ENCODE results near the gene TSG101.

Gene TSG101, protein sequence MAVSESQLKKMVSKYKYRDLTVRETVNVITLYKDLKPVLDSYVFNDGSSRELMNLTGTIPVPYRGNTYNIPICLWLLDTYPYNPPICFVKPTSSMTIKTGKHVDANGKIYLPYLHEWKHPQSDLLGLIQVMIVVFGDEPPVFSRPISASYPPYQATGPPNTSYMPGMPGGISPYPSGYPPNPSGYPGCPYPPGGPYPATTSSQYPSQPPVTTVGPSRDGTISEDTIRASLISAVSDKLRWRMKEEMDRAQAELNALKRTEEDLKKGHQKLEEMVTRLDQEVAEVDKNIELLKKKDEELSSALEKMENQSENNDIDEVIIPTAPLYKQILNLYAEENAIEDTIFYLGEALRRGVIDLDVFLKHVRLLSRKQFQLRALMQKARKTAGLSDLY

DNA sequence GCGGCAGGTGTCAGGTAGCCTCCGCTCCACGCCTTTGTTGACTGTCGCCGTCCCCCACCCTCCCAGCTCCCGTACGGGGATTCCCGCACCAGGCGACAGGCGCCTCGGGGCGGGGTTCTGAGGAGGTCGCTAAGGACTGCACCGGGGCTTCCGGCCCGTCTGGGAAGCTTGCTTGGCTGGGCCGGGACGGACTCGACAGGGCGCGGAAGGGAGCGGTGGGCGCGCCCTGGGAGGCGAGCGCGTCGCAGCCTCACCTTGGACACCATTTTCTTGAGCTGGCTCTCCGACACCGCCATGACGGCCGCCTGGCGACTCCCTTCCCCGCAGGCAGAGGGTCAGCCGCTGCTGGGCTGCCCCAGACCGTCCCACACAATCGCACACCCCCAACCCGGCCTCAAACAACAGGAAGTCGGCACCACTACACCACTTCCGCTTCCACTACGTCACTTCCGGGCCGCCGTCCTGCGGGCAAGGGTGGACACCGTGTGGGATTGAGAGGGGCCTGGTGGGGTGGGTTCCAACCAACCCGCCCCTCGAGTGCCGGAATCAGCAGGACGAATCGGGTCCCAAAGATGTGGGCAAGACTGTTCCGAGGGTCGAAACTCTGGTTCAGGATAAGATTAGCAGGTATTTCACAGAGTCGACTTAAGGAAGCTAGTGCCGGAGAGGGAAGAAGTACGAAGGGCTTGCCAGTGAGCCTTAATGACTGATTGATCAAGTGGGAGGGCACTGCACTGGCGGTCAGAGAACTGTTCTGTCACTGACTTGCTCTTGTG, at the start of gene TSG101:
TSS of gene TSG101 (minus strand) at position 422 of the 776 bp plus-strand sequence. CDS start at position 296, 126 bp downstream.
- DNase-seq (ENCODE audit: low read depth, low spot score), result peak; percentile 80

DNA sequence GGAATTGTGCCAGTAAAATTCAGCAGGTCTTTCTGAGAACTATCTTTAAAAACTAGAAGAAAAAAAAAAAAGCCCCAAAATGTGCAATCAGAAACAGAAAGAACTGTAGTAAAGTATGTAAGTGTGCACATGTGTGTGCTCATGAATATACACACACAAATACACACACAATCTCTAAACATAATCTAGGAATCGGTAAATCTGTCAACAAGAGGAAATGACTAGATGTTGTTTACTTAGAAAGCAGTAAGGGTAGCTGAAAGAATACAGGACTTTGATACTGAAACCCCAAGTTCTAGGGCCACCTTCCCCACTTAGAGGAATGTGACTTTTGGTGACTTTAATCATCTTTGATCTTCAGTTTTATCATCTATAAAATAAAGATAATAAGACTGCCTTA, 48.6 kb upstream of the TSG101 start:
- no peak for DNase-seq (ENCODE audit: low read depth, low spot score)

DNA sequence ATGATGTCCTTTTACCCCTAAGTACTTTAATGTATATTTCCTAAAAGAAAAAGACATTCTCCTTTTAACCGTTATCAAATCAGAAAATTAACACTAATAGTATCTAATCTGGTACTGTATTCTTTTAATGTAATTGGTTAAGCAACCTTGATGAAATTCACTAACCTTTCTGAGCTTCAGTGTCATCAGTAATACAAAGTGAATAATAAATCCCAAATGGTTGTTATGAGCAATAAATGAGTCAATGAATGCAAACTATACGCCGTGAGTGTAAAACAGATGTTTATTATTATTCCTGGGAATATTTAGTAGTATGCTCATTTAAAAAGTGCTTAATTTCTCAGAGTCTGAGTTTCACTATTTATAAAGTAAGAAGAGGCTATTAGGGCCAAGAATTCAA, 40.3 kb upstream of the TSG101 start:
- DNase-seq (ENCODE audit: low read depth, low spot score), result no peak

DNA sequence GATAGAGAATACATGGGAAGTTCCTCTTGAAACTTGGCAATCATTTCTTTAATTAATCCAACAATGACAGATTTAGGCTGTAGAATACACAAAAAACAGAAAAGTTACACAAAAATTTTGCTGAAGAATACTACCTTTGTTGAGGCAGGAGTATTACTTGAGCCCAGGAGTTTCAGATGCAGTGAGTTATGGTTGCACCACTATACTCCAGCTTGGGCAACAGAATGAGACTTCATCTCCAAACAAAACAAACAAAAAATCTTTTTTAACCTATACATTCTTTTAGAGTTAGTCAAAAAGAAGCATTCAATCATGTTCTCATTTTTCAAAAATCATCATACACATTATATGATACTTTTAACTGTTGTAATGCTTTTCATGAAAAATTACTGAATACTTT, 39.7 kb upstream of the TSG101 start:
- no peak for DNase-seq (ENCODE audit: low read depth, low spot score)

DNA sequence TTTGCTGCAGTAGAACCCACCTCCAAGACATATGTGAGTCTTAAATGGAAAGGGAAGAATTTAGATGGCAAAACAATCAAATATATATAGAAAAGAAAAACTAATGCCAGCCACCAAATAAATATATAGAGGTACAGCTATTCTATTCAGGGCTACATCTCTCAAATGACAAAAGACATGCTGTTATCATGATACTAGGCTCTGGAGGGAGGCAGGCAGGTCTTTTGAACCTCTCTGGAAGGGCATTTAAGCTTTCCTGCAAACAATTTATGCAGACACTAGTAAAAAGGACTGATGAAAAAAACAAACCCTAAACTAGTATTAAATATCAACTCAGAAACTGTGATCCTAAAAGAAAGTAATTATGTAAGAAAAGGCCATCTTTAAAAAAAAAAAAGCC, 37.4 kb upstream of the TSG101 start:
- DNase-seq (ENCODE audit: low read depth, low spot score), result no peak

DNA sequence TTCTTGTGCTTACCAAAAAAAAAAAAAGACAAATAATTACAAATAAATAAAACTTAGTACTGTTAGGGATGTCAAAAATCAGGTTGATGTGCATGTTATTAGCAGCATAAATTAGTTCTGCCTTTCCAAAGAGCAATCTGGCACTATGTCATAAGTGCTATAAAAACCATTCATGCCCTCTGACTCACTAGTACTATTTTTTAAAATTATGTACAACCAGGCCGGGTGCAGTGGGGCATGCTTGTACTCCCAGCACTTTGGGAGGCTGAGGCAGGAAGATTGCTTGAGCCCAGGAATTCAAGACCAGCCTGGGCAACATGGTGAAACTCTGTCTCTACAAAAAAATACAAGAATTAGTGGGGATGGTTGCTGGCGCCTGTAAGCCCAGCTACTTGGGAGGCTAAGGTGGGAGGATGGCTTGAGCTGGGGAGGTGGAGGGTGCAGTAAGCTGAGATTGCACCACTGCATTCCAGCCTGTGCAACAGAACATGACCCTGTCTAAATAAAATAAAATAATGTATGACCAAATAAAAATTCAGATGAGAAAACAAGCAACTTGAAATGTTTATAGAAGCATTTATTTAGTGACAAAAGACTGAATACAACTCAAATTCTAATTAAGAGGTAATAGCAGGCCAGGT, 36.5 kb upstream of the TSG101 start:
- DNase-seq (ENCODE audit: low read depth, low spot score), result no peak

DNA sequence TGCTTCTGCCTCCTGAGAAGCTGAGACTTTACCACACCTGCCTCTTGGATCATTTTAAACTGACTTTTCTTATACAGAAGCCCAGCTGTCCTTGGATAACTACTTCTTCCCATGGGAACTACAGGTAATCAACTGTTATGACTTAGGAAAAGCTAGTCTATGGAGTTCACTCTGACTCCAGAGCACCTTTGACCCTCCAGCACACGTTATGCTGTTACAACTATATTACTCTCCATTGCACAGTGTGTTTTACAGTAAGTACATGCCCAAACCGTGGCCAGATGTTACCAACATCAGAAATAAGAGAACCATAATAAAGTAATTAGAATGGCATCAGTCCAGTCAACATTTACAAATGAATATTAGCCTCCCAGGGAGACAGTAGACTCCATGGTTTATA, 21.3 kb upstream of the TSG101 start:
- DNase-seq (ENCODE audit: low read depth, low spot score), result no peak

DNA sequence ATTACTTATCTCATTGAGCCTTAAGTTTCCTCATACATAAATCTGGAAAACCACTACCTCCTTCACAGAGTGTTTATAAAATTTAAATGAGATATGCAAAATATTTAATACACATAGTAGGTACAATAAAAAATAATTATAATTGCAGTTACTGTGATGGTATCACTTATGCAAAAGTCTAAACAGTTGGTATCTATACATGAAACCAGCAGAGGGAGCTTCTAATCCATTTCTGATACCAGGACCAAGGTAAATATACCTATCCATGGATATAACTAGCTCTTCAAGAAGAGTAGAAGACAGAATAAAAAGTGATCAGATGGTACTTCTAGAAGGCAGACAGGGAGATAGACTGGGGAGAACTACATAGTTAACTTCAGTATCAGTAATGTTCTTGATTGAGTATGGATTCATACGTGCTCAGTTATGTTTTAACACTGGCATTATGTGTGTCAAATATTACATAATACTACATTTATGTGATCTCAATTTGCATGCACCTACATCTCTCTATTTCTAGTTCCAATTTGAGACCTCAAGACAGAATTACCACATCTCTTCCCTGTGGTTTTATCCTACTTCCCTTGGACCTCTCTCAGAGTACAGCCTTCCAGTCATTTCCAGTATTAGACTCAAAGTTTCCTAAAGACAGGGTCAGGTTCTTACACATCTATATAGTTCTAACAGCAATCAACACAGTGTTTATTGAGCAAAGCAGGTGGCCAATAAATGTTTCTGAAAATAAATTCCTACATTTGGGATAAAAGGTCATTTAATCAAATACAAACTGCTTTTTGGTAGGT, 13.7 kb upstream of the TSG101 start:
- DNase-seq (ENCODE audit: low read depth, low spot score), result no peak

DNA sequence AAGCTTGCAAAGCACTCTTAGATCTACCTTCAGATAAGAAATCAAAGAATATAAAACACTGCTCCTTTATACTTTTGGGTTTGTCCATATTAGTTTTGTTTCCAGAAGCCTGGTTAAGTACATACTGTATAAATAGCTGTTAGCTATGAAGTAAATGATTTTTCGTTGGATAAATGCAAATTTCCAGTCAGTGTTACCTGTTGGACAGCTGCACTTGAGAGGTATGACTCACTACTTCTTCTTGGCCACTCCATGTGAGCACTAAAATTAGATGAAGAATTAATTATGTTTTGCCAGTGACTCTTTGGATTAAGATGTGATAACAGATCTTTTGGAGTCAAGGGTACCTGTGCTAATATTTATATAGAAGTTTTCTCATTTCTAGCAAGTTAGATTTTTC, 9.5 kb upstream of the TSG101 start:
- no peak for DNase-seq (ENCODE audit: low read depth, low spot score)

DNA sequence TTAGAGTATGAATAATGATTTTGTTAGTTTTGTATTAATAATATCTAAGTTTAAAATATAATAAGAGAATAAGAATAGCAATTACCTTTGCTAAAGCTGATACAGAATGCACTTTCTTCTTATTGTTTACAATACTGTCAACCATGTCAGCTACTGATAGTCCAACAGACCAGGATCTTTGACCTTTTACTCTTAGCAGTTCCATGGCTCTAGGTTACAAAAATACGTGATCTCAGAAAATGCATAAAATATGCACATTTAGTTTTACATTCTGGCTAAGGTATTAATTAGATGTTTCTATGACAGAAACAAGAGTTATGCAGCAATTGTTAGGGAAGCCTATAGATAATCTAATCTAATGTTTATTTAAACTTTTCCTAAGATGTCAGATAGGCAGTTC, 7.5 kb upstream of the TSG101 start:
- no peak for DNase-seq (ENCODE audit: low read depth, low spot score)

DNA sequence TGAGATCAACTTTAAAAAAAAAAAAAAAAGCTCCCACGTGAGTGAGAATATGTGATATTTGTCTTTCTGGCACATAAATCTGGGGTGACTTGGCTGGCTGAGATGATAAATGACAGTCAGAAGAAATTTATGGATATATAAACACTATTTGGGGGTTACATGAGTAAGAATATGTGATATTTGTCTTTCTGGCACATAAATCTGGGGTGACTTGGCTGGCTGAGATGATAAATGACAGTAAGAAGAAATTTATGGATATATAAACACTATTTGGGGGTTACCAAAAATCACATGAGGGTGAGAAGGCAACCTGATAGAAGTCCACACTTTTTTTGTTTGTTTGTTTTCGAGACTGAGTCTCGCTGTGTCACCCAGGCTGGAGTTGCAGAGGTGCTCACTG, 6.6 kb upstream of the TSG101 start:
- DNase-seq (ENCODE audit: low read depth, low spot score), result no peak

DNA sequence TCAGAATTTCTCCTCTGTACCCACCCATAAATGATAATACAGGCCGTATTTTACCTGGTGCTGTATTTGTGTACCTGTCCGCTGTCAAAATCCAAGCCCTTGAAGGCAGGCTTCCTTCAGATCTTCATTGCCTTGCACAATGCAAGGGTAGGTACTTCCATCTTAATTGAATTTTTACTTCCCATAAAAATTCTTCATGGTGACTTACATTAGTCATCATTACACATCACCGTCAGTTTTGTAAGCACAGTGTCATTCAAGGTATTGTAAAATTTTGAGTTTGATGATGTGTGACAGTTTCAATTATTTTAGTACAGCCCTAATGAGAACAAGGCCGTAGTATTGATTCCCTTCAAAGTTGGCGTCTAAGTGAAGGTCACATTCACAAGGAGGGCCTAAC, 770 bp upstream of the TSG101 start:
- no peak for DNase-seq (ENCODE audit: low read depth, low spot score)

DNA sequence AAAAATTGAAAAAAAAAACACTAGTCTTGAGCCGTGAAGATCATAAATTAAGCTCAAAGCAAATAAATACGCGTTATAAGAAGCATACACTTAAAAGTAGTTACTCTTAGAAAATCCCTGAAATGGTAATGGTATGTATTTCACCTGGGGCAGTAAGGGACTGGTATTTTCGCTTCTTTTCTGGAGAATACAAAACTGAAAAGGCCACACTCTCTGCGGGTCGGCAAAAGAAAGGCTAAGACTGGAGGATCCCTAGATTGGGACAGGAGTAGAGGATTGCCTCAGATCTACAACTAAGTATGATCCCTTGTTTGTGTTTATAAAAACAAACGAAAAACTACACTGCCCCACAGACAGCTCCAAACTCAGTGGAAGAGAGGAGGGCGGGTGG, 617 bp downstream of the TSG101 start:
- DNase-seq (ENCODE audit: low read depth, low spot score), result no peak

DNA sequence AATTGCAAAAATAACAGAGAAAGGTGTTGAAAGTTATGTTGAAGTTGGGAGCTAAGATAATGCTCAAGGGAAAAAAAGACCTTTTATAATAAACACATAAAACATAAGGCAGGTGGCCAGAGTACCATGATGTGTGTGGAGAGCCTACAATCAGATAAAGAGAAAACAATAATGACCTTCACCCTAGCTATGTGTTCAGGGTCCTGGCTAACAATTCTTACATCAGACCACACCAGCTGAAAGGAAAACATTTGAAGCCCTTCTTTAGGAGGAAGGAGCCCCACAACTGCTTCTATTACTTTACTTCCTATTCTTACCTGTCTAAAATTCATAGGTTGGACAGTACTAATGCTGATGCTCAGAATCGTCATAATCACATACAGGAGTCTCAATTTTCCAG, 2.5 kb downstream of the TSG101 start:
- DNase-seq (ENCODE audit: low read depth, low spot score), result no peak

DNA sequence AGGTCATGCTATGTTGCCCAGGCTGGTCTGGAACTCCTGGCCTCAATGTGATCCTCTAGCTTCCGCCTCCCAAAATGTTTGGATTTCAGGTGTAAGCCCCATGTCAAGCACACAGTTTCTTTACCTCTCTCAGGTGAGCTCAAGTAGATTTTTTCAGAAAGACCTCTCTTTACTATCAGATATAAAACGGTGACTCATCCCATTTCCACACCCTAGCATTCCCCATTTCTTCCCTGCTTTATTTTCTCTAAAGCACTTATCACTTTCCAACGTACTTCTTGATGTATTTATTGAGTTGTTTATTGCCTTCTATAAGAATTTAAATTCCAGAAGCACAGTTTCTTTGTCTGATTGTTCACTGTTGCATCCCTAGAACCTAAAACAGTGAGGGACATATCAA, 3.7 kb downstream of the TSG101 start:
- DNase-seq (ENCODE audit: low read depth, low spot score), result no peak

DNA sequence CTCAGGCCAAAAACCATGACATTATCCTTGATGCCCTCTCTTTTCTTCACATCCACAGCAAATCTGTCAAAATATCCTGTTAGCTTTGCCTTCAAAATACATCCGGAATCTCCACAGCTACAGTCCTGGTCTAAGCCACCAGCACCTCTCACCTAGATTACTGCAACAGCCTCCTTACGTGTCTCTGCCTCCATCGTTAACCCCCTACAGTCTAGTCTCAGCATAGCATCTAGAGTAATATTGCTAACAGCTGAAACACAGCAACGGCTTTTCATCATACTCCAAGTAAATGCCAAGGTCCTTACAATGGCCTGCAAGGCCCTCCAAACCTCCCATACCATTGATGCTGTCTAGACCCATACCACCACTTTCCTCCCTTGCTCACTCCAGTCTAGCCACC, 4.4 kb downstream of the TSG101 start:
- DNase-seq (ENCODE audit: low read depth, low spot score), result no peak

DNA sequence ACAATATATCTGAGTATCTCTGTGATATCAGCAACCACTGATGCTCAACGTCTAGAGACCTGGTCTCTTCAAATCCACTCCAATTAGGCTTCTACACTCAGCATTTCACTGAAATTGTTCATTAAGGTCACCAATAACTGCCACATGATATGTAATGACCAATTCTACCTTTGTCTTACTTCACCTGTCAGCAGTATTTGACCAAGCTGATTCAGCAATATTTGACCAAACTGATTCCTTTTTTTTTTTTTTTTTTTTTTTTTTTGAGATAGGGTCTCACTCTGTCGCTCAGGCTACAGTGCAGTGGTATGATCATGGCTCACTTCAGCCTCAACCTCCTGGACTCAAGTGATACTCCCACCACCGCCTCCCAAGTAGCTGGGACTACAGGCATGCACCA, 5.6 kb downstream of the TSG101 start:
- DNase-seq (ENCODE audit: low read depth, low spot score), result no peak

DNA sequence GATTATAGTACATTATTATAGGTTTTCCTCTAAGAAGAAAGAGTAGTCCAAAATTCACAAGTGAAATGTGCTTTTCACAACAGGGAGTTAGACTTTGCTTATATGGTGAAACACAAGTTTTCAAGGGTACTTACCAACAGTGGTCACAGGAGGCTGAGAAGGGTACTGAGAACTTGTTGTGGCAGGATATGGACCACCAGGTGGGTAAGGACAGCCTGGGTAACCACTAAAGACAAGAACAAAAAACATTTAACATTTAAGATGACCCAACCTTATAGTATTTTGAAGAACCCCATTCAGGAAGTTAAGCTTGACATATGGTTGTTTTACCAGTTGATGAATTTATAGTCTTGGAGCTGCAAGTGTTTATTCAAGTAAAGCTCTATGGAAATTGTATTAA, 24.4 kb downstream of the TSG101 start:
- no peak for DNase-seq (ENCODE audit: low read depth, low spot score)

DNA sequence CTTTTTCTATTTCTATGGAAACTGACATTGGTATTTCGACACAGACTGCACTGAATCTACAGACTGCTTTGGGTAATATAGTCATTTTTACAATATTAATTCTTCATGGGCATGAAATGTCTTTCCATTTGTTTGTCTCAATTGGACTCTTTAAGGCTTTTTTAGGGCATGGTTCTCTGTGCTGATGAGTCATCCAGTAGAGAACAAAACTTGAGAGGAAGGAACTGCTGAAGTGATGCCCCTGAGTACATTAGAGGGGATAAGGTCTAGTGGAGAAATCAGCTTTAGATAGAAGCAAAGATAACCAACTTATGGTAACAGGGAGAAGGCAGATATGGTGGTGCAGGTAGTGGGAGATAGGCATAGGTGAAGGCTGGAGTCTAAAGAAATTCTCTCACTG, 25.1 kb downstream of the TSG101 start:
- no peak for DNase-seq (ENCODE audit: low read depth, low spot score)

DNA sequence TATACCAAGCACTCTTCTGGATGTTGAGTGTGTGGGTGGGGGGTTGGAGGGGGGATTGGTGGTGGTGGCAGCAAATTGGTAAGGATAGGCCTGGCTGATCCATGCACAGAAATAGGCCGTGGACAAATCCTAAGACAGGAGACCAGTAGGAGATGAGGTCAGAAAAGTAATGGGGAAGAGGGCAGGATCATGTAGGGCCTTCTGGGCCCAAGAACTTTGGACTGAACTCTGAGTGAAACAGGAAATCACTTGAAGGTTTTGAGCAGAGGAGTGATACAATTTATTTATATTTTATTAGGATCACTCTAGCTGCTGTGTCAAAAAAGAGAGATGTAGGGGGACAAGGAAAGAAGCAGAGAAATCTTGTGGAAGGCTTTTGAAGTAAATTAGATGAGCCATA, 28.7 kb downstream of the TSG101 start:
- DNase-seq (ENCODE audit: low read depth, low spot score), result no peak

DNA sequence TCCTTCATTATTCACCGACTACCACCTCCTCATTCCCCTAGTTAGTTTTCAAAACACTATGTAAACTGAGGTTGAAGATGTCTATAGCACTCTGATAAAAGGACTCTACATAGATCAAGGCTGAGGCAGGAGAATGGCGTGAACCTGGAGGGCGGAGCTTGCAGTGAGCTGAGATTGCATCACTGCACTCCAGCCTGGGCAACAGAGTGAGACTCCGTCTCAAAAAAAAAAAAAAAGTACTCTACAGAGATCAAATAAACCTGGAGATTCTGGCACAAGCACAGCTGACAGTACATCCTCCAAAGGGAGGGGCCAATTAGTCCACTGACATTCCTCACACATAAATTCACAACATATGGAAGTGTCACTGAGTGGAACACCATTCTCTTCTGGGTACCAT, 31.0 kb downstream of the TSG101 start:
- no peak for DNase-seq (ENCODE audit: low read depth, low spot score)

DNA sequence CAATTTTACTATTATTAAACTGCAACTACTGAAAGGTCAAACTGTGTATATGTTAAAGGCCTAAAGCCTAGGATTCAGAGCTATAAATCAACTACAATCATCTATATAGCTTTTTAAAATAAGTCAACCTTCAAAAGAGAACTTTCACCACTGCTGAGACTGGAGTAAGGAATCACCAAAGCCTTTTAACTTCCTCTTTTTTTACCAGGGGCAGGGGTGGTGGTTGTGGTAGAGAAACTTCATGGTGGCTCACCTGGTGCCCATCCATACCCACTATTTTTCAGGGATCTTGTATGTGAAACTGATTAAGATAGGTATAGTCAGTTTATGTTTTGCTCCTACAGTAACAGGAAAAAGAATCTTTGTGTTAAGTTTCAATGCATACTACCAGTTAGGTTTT, 31.5 kb downstream of the TSG101 start:
- no peak for DNase-seq (ENCODE audit: low read depth, low spot score)
